BE2C (cell line): ENCODE results near the gene HIVEP3.

Experiments
- DNase-seq: peaks from one replicate; pipeline ENCODE4 v3.0.0-alpha.2; 2020
- H3K27me3 ChIP-seq: fragments of 250-450 bp; sonication (Bioruptor Pico); 2 replicates; pipeline ENCODE4 v1.5.1; 2020; ENCODE audit warnings: mild to moderate bottlenecking
- H3K36me3 ChIP-seq: fragments of 250-450 bp; sonication (Bioruptor Pico); 2 replicates; pipeline ENCODE4 v1.5.1; 2020; ENCODE audit warnings: mild to moderate bottlenecking
- H3K4me1 ChIP-seq: fragments of 250-450 bp; sonication (Bioruptor Pico); 2 replicates; pipeline ENCODE4 v1.5.1; 2020
- H3K4me3 ChIP-seq: 2 replicates; pipeline ENCODE4 v1.5.1; 2011; ENCODE audit warnings: low read depth, low read length
- H3K9me3 ChIP-seq: fragments of 250-450 bp; sonication (Bioruptor Pico); 2 replicates; pipeline ENCODE4 v1.5.1; 2020
- CTCF ChIP-seq: IDR thresholded peaks from 2 replicates; pipeline ENCODE4 v1.5.1; 2012; ENCODE audit warnings: mild to moderate bottlenecking, low read depth, low read length

The HIVEP3 gene

GRCh38 chr1:41512701-41513382 is 405.9 kb downstream of the HIVEP3 start:
- peaks cover 3% of the 10 kb centered on the region; the same call in 1 of the 2 replicates for H3K4me1 ChIP-seq
- H3K9me3 ChIP-seq: no peaks in the 10 kb centered on the region
- no peak overlapping the region for H3K4me3 ChIP-seq
- no peak for TF ChIP-seq CTCF
- no peaks in the 10 kb centered on the region for H3K36me3 ChIP-seq
- no peaks in the 10 kb centered on the region for H3K27me3 ChIP-seq
- DNase-seq: no peak

- no peak overlapping the region for H3K4me3 ChIP-seq
- peaks cover 3% of the 10 kb centered on the region; the same call in 1 of the 2 replicates for H3K4me1 ChIP-seq
- no peak for DNase-seq
- no peaks in the 10 kb centered on the region for H3K27me3 ChIP-seq
- TF ChIP-seq CTCF: no peak
- H3K9me3 ChIP-seq: no peaks in the 10 kb centered on the region
- H3K36me3 ChIP-seq: no peaks in the 10 kb centered on the region
Measured at GRCh38 chr1:41511239-41511540, 407.5 kb downstream of the HIVEP3 start.

DNA sequence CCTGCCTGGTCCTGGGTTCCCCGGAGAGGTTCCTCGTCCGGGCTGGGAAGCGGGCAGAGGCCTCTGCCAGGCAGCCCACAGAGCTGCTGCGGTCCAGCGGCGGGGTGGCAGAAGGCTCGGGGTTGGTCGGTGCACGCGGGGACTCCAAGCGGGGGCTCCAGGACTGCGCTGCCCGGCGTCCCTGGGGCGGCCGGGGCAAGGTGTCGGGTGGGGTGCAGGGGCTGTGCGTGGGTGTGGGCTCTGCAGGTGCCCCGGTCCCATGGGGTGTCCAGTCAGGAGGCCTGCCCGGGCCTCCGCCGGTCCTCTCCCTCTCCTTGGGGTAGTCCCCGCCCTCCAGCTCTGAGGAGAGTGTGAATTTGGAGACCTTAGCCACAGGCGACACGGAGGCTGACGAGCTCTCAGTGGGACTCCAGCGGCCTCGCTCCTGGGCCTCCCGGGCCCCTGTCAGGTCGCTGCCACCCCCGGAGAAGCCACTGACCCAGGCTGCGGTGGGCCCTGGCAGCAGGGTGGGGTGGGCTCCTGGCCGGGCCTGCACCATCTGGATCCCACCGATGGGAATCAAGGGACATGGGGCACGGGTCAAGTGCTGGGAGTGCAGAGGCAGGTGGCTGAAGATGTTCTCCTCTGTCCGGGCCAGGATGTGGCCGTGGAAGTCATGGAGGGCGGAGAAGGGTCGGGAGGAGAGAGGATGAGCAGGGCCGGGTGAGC is 408.0 kb downstream of the HIVEP3 start:
- H3K4me3 ChIP-seq: no peak overlapping the region
- no peaks in the 10 kb centered on the region for H3K36me3 ChIP-seq
- no peaks in the 10 kb centered on the region for H3K9me3 ChIP-seq
- DNase-seq: no peak
- H3K4me1 ChIP-seq: peaks cover 1% of the 10 kb centered on the region; the same call in 1 of the 2 replicates
- no peak for TF ChIP-seq CTCF
- no peaks in the 10 kb centered on the region for H3K27me3 ChIP-seq

DNA sequence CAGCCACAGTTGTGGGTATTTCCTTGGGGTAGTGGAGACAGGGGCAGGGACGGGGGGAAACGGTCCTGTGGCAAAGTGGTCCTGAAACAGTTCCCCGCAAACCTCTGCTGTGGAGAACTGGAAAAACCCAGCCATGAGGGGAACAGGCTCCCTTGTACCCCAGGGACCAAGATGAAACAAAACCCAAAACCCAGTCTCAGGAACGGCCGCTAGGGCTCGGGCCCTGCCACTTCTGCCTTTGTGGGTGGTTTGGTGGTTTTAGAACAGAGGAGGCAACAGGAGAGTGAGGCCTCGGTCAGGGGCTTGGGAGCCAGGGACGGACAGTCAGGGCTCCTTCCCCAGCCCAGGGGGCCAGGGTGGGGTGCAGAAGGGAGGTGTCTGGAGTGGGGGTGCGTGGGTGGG is 409.5 kb downstream of the HIVEP3 start:
- peaks cover 2% of the 10 kb centered on the region; the same call in 1 of the 2 replicates for H3K4me1 ChIP-seq
- H3K9me3 ChIP-seq: no peaks in the 10 kb centered on the region
- H3K4me3 ChIP-seq: no peak overlapping the region
- no peaks in the 10 kb centered on the region for H3K27me3 ChIP-seq
- no peak for TF ChIP-seq CTCF
- H3K36me3 ChIP-seq: no peaks in the 10 kb centered on the region
- DNase-seq: no peak

GRCh38 chr1:41508290-41508689 is 410.4 kb downstream of the HIVEP3 start:
- TF ChIP-seq CTCF: no peak
- Histone ChIP-seq H3K4me1 (peaks cover 8% of the 10 kb centered on the region), H3K4me3 (no peak overlapping the region), H3K27me3 (no peaks in the 10 kb centered on the region), H3K9me3 (no peaks in the 10 kb centered on the region), H3K36me3 (no peaks in the 10 kb centered on the region)
- no peak for DNase-seq

DNA sequence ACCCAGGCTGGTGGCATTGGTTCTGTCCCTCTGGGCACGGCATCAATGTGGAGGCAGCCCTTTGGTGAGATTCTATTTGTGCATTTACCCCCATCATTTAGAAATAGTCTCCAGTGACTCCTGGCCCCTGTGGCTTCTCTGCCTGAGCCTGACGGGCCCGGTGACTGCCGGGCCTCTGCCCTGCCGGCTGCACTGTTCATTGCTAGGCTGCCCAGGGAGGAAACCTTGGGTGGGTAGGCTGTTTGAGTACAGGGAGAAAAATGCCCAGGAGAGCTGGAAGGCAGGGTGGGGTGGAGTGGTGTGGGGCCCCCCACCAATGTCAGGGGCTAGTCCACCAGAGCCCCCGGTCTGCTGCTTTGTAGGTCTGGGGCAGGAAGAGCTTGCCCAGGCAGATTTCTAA is 410.9 kb downstream of the HIVEP3 start:
- DNase-seq: no peak
- Histone ChIP-seq H3K27me3 (no peaks in the 10 kb centered on the region), H3K9me3 (no peaks in the 10 kb centered on the region), H3K36me3 (no peaks in the 10 kb centered on the region), H3K4me3 (no peak overlapping the region), H3K4me1 (peaks cover 13% of the 10 kb centered on the region)
- no peak for TF ChIP-seq CTCF
